Lower lobe of right lung (tissue), 2 donors: ENCODE measurements around the gene TM9SF2. TPM values are rescaled to one million over a fixed set of nuclear protein-coding genes. Genes with fewer than 3 reads are reported as not detected.
A peak's percentile ranks its signal among the peaks of the same experiment; 100 is the strongest.

Source experiments
- ATAC-seq, 2 donors: fragments of 200-7000 bp; cut with Tn5 transposase; one replicate each; pipeline ENCODE4 v1.9.1; 2020 to 2022; ENCODE audit warnings: mild to moderate bottlenecking in 2 of 2, moderate library complexity in 2 of 2
- DNase-seq: peaks from one replicate; pipeline ENCODE4 v3.0.0-alpha.2; 2020
- H3K27ac ChIP-seq: fragments of 200-600 bp; one replicate; pipeline ENCODE4 v1.8.0; 2022
- H3K27me3 ChIP-seq: fragments of 200-600 bp; one replicate; pipeline ENCODE4 v1.8.0; 2022; ENCODE audit warnings: low read depth
- H3K36me3 ChIP-seq: fragments of 200-600 bp; one replicate; pipeline ENCODE4 v1.8.0; 2022; ENCODE audit warnings: mild to moderate bottlenecking
- H3K4me1 ChIP-seq: fragments of 200-600 bp; one replicate; pipeline ENCODE4 v1.8.0; 2022
- H3K4me3 ChIP-seq: fragments of 200-600 bp; one replicate; pipeline ENCODE4 v1.8.0; 2022; ENCODE audit warnings: mild to moderate bottlenecking
- H3K9me3 ChIP-seq: fragments of 200-600 bp; one replicate; pipeline ENCODE4 v1.8.0; 2022
- CTCF ChIP-seq: fragments of 200-600 bp; IDR thresholded peaks from one replicate; pipeline ENCODE4 v1.8.0; 2022; ENCODE audit warnings: antibody characterized with exemption, mild to moderate bottlenecking
- intact Hi-C: fragments of 100-400 bp; cut with DNase I; formaldehyde crosslinking; loops from one replicate; pipeline ENCODE4 v1.11.0; 2022
- total RNA-seq: library from RNA; stranded (reverse); fragmentation: NEBNext Ultra II Directional; extraction: Animal tissue kit (Norgen Biotek cat#: 25700); gene quantifications from one replicate; pipeline ENCODE4 v1.2.1, GENCODE V29; 2021
- donor health status: DM: no; HTN: yes; CAD: no; lungs with severe emphysema.

TM9SF2 gene
- total RNA-seq, 1 donor from 2014 or later = 138 TPM

DNA sequence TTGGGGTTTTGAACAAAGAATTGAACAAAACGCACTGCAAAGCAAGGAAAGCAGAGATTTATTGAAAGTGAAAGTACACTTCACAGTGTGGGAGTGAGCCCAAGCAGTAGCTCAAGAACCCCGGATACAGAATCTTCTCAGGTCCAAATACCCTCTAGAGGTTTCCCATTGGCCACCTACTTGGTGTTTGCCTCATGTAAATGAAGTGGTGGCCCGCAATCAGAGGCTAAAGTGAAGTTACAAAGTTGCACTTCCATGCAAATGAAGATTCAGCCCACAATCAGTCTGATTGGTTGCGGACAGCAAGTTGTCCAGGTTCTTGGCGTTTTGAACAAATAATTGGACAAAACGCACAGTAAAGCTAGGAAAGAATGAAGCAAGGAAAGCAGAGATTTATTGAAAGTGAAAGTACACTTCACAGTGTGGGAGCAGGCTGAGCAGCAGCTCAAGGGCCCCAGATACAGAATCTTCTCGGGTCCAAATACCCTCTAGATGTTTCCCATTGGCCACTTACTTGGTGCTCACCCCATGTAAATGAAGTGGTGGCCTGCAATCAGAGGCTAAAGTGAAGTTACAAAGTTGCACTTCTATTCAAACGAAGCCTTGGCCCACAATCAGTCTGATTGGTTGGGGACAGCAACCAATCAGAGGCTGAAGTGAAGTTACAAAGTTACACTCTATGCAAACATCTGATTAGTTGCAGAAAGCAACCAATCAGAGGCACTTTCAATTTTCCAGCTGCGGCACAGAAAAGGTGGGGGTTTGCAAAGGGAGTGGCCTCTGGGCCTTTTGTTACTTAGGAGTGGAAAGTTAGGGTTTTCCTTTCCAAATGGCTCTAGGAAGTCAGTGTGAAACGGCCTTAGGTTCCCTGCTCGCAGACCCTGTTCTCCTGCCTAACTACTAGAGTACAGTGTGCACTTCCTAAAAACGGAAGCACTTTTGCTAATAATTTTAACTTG lies 4.8 kb upstream of the TM9SF2 start:
- intact Hi-C loops = no loop called here
- DNase-seq = peak; percentile 61
- H3K27me3 ChIP-seq = no peaks in the 10 kb centered on the region
- no peaks in the 10 kb centered on the region for H3K9me3 ChIP-seq
- peaks cover 41% of the 10 kb centered on the region for H3K4me1 ChIP-seq
- peak overlapping the region; percentile 51 for H3K4me3 ChIP-seq
- no peak for TF ChIP-seq CTCF
- no peaks in the 10 kb centered on the region for H3K36me3 ChIP-seq
- peak overlapping the region; percentile 89 for H3K27ac ChIP-seq
- peak in 1 of 2 donors; percentile 13 for ATAC-seq

DNA sequence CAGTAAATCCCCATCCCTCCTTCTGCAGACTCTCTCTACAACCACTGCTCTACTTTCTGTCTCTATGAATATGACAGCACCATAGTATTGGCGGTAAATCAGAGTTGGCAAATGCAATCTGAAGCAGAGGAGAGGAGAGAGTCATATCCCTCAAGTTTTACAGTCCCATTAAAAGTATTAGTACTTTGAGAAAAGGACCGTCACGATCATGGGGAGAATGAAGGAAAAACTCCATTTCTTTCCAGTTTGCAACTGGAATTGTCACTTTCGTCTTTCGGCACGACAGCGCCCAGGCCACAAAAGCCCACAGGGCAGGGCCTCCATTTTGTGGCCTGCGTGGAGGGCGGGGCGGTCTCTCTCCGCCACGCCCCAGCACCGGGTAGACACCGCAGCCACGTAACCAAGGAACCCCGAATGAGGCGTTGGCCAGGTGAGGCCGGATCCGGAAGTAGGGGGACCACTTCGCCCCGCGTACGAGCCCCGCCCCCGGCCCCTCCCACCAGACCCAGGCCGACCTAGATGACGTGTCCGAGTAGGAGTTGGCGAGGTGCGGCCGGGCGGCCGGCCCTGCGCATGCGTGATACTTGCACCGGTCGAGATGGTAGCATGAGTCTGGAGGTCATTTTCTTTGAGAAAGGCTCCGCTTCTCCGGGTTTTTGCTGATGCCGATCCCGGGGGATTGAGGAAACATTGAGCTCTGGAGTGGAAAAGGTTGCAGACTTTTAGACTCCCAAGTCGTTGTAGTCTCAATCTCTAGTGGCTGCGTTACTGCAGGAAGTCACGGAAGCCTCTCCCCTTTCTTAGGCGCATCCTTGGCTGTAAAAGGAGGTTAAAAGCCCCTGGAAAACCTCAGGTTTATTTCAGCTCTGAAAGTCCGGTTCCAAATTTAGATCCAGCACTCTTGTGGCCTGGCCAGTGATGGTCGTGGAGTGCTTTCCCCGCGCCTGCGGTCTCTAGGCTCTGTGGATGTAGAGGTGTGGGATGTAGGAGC lies 2.8 kb upstream of the TM9SF2 start:
- H3K4me1 ChIP-seq = peaks cover 55% of the 10 kb centered on the region

GRCh38 chr13:99500839-99501183 lies 461 bp upstream of the TM9SF2 start:
- DNase-seq (no peak), ATAC-seq (peak in 1 of 2 donors; percentile 1)
- Histone ChIP-seq H3K4me1 (peaks cover 72% of the 10 kb centered on the region), H3K4me3 (peak overlapping the region; percentile 79), H3K36me3 (no peaks in the 10 kb centered on the region), H3K9me3 (no peaks in the 10 kb centered on the region), H3K27me3 (no peaks in the 10 kb centered on the region), H3K27ac (peak overlapping the region; percentile 89)
- no peak for TF ChIP-seq CTCF
- intact Hi-C loops = no loop called here

More for the DNA sequence above, 2.8 kb upstream of the TM9SF2 start:
- no peaks in the 10 kb centered on the region for H3K9me3 ChIP-seq
- H3K27ac ChIP-seq = peak overlapping the region; percentile 89
- H3K27me3 ChIP-seq = no peaks in the 10 kb centered on the region
- peak; percentile 92 to 93 for ATAC-seq
- H3K4me3 ChIP-seq = peak overlapping the region; percentile 57
- no peaks in the 10 kb centered on the region for H3K36me3 ChIP-seq
- intact Hi-C loops = no loop called here
- peak; percentile 98 for DNase-seq
- TF ChIP-seq CTCF = no peak

- no peak for TF ChIP-seq CTCF
- Histone ChIP-seq H3K36me3 (no peaks in the 10 kb centered on the region), H3K27ac (peak overlapping the region; percentile 89), H3K4me3 (peak overlapping the region; percentile 79), H3K9me3 (no peaks in the 10 kb centered on the region), H3K27me3 (no peaks in the 10 kb centered on the region), H3K4me1 (peaks cover 81% of the 10 kb centered on the region)
- intact Hi-C loops = no loop called here
- ATAC-seq (peak; percentile 4 to 15), DNase-seq (peak; percentile 55)
Measured at GRCh38 chr13:99501848-99502301, 603 bp downstream of the TM9SF2 start.

- intact Hi-C loops = no loop called here
- H3K9me3 ChIP-seq = peaks cover 6% of the 10 kb centered on the region
- DNase-seq (no peak), ATAC-seq (no peak)
- peaks cover 11% of the 10 kb centered on the region for H3K36me3 ChIP-seq
- TF ChIP-seq CTCF = no peak
- H3K27ac ChIP-seq = no peak overlapping the region
- H3K27me3 ChIP-seq = no peaks in the 10 kb centered on the region
- H3K4me1 ChIP-seq = peaks cover 61% of the 10 kb centered on the region
- H3K4me3 ChIP-seq = no peak overlapping the region
Measured at GRCh38 chr13:99505814-99506269, 4.6 kb downstream of the TM9SF2 start.
